ENCODE data around the gene SEZ6L.

SEZ6L gene

GRCh38 chr22:26285632-26286031 lies 116.4 kb downstream of the SEZ6L start:
- no peak overlapping the region for H3K4me2 ChIP-seq (ENCODE audit: low read length)
- H2AFZ ChIP-seq (ENCODE audit: low read length), result no peak overlapping the region
- H3F3A ChIP-seq (ENCODE audit: insufficient read depth, low read length), result no peaks in the 10 kb centered on the region
- no peak for TF ChIP-seq EZH2 (IDR thresholded peaks at IDR 0.05; ENCODE audit: borderline replicate concordance, low read length)
- TF ChIP-seq, protein P1, sequence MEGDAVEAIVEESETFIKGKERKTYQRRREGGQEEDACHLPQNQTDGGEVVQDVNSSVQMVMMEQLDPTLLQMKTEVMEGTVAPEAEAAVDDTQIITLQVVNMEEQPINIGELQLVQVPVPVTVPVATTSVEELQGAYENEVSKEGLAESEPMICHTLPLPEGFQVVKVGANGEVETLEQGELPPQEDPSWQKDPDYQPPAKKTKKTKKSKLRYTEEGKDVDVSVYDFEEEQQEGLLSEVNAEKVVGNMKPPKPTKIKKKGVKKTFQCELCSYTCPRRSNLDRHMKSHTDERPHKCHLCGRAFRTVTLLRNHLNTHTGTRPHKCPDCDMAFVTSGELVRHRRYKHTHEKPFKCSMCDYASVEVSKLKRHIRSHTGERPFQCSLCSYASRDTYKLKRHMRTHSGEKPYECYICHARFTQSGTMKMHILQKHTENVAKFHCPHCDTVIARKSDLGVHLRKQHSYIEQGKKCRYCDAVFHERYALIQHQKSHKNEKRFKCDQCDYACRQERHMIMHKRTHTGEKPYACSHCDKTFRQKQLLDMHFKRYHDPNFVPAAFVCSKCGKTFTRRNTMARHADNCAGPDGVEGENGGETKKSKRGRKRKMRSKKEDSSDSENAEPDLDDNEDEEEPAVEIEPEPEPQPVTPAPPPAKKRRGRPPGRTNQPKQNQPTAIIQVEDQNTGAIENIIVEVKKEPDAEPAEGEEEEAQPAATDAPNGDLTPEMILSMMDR (IDR thresholded peaks at IDR 0.05; ENCODE audit: low read length), result no peak
- H3K9me3 ChIP-seq (ENCODE audit: low read length), result 0 out of 2 replicates have a peak, but pooled peaks cover 3% of the 10 kb centered on the region
- H3K27me3 ChIP-seq (ENCODE audit: insufficient read depth, low read length), result no peaks in the 10 kb centered on the region
- no peaks in the 10 kb centered on the region for H3K4me1 ChIP-seq (ENCODE audit: insufficient read depth, low read length, severe bottlenecking)
- no peaks in the 10 kb centered on the region for H4K20me1 ChIP-seq (ENCODE audit: insufficient read depth, low read length)
- H3K79me2 ChIP-seq (ENCODE audit: insufficient read depth, low read length), result no peaks in the 10 kb centered on the region
- no peak overlapping the region for H3K4me3 ChIP-seq (ENCODE audit: low read depth, low read length, poor library complexity, severe bottlenecking)
- no peak overlapping the region for H3K27ac ChIP-seq (ENCODE audit: low read depth, low read length, poor library complexity, severe bottlenecking)
- no peaks in the 10 kb centered on the region for H3K36me3 ChIP-seq (ENCODE audit: insufficient read depth, low read length)
- no peak overlapping the region for H3K9ac ChIP-seq (ENCODE audit: low read length)
- no peaks in the 10 kb centered on the region for H3K9me2 ChIP-seq (ENCODE audit: low read depth, low read length)

DNA sequence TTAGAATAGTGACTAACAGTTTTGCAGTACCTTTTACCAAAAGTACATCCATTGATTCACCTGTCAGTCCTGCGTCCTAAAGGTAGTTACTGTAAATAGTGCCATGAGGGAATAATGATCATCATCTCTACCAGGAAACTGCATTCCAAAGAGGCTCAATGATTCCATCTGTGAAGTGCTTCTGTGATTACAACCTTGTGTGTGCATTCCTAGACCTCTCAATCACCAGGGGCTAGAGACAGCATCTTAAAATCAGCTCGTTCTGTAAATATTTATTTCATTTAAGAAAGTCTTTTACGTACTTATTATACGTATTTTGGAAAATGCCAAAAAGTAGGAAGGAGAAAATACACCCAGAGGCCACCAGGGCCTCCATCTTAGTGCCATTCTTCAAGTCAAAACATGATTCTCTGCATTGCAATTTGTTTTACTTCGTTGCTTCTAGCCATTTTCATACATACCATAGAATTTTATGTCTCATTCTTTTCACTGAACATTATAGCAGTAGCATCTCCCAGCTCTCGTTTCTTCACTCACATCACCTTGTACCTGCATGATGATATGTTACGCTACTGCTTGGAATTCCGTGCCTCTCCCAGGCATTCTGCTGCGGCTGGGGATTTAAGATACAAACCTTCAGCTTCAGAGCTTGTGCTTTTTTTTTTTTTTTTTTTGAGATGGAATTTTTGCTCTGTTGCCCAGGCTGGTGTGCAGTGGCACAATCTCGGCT lies 117.0 kb downstream of the SEZ6L start:
- TF ChIP-seq, protein P1 (IDR thresholded peaks at IDR 0.05; ENCODE audit: low read length), result no peak
- no peak for TF ChIP-seq EZH2 (IDR thresholded peaks at IDR 0.05; ENCODE audit: borderline replicate concordance, low read length)
- H3K4me1 ChIP-seq (ENCODE audit: insufficient read depth, low read length, severe bottlenecking), result no peaks in the 10 kb centered on the region
- H3K4me2 ChIP-seq (ENCODE audit: low read length), result no peak overlapping the region
- H3K9me3 ChIP-seq (ENCODE audit: low read length), result 0 out of 2 replicates have a peak, but pooled peaks cover 3% of the 10 kb centered on the region
- no peaks in the 10 kb centered on the region for H3K27me3 ChIP-seq (ENCODE audit: insufficient read depth, low read length)
- no peaks in the 10 kb centered on the region for H3K9me2 ChIP-seq (ENCODE audit: low read depth, low read length)
- H3K79me2 ChIP-seq (ENCODE audit: insufficient read depth, low read length), result no peaks in the 10 kb centered on the region
- no peak overlapping the region for H3K4me3 ChIP-seq (ENCODE audit: low read depth, low read length, poor library complexity, severe bottlenecking)
- no peak overlapping the region for H3K9ac ChIP-seq (ENCODE audit: low read length)
- no peaks in the 10 kb centered on the region for H4K20me1 ChIP-seq (ENCODE audit: insufficient read depth, low read length)
- no peaks in the 10 kb centered on the region for H3F3A ChIP-seq (ENCODE audit: insufficient read depth, low read length)
- H2AFZ ChIP-seq (ENCODE audit: low read length), result no peak overlapping the region
- no peak overlapping the region for H3K27ac ChIP-seq (ENCODE audit: low read depth, low read length, poor library complexity, severe bottlenecking)
- no peaks in the 10 kb centered on the region for H3K36me3 ChIP-seq (ENCODE audit: insufficient read depth, low read length)

DNA sequence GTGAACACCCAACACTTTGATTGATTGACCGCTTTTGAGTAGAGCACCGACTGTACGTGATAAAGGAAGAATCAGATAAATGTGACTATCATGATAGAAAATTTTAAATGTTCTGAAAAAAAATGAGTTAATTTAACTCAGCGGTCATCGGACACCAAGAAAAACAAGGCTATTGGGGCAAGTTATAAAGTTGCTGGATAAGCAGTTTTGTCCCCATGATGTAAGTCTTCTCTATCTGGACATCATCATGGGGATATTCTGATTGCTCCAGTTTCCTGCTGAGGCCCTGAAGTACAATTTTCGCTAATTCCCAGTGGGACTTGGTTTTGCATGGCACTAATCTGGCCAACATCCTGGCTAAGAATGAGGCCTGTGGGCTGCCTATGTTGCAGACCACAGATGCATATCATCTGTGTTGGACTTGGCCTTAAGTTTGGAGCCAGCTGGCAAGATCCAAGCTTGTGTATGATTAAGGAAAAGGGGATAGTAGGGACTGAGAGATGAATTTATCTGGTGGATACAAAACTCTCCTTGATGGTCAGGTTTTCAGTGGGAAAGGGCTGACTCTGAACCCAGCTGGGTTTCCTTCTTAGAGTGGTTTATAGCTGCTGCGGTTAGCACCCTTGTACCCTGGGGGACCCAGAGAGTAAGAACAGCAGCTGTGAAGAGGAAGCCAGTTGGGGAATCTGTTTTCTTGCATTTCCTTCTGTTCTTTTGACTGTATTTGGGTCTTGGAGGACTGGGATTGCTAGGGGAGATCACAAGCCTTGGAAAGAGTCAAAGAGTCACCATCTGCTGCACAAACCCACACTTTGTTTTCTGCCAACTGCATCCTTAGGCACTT lies 118.3 kb downstream of the SEZ6L start:
- no peaks in the 10 kb centered on the region for H3K4me1 ChIP-seq (ENCODE audit: insufficient read depth, low read length, severe bottlenecking)
- 0 out of 2 replicates have a peak, but pooled peaks cover 3% of the 10 kb centered on the region for H3K9me3 ChIP-seq (ENCODE audit: low read length)
- no peak overlapping the region for H2AFZ ChIP-seq (ENCODE audit: low read length)
- no peak overlapping the region for H3K9ac ChIP-seq (ENCODE audit: low read length)
- H3K4me3 ChIP-seq (ENCODE audit: low read depth, low read length, poor library complexity, severe bottlenecking), result no peak overlapping the region
- H3K36me3 ChIP-seq (ENCODE audit: insufficient read depth, low read length), result no peaks in the 10 kb centered on the region
- H3K79me2 ChIP-seq (ENCODE audit: insufficient read depth, low read length), result no peaks in the 10 kb centered on the region
- no peak overlapping the region for H3K4me2 ChIP-seq (ENCODE audit: low read length)
- no peaks in the 10 kb centered on the region for H4K20me1 ChIP-seq (ENCODE audit: insufficient read depth, low read length)
- H3K9me2 ChIP-seq (ENCODE audit: low read depth, low read length), result no peaks in the 10 kb centered on the region
- no peak overlapping the region for H3K27ac ChIP-seq (ENCODE audit: low read depth, low read length, poor library complexity, severe bottlenecking)
- TF ChIP-seq, protein P1 (IDR thresholded peaks at IDR 0.05; ENCODE audit: low read length), result no peak
- TF ChIP-seq EZH2 (IDR thresholded peaks at IDR 0.05; ENCODE audit: borderline replicate concordance, low read length), result no peak
- no peaks in the 10 kb centered on the region for H3F3A ChIP-seq (ENCODE audit: insufficient read depth, low read length)
- H3K27me3 ChIP-seq (ENCODE audit: insufficient read depth, low read length), result no peaks in the 10 kb centered on the region
